Thyroid gland (tissue), 4 donors: ENCODE data around the gene PANX2. TPM values are rescaled to one million over a fixed set of nuclear protein-coding genes. Genes with fewer than 3 reads are reported as not detected.

ENCODE experiments used
- DNase-seq, 2 donors: peaks; one replicate each; pipeline ENCODE4 v3.0.0-alpha.2; 2019
- H3K27ac ChIP-seq, 3 donors: fragments of 200-600 bp; sonication (generic); 1 replicate in 2 of 3; 2 replicates in 1 of 3; pipeline ENCODE4 v1.5.1; 2016 to 2019; ENCODE audit warnings: mild to moderate bottlenecking in 1 of 3, moderate library complexity in 1 of 3
- H3K27me3 ChIP-seq: fragments of 200-600 bp; sonication (generic); one replicate; pipeline ENCODE4 v1.5.1; 2019
- H3K36me3 ChIP-seq, 2 donors: fragments of 200-600 bp; sonication (generic); one replicate each; pipeline ENCODE4 v1.5.1; 2016 to 2019
- H3K4me1 ChIP-seq, 2 donors: fragments of 200-600 bp; sonication (generic); one replicate each; pipeline ENCODE4 v1.5.1; 2017 to 2019
- H3K4me3 ChIP-seq, 3 donors: fragments of 200-600 bp; sonication (generic); replicated peaks in 1 of 3; 1 replicate in 2 of 3; 2 replicates in 1 of 3; pipeline ENCODE4 v1.5.1; 2016; ENCODE audit warnings: mild to moderate bottlenecking in 1 of 3
- H3K9me3 ChIP-seq: fragments of 200-600 bp; sonication (generic); one replicate; pipeline ENCODE4 v1.5.1; 2017
- POLR2A ChIP-seq, 2 donors: fragments of 450-650 bp; IDR thresholded peaks; one replicate each; pipeline ENCODE4 v1.6.1; 2017; ENCODE audit warnings: antibody characterized with exemption in 2 of 2, mild to moderate bottlenecking in 2 of 2, moderate library complexity in 1 of 2
- WGBS, 2 donors: methylation state at CpG; one replicate each; pipeline ENCODE4 v1.1.5; 2017; 5-methylcytosine and 5-hydroxymethylcytosine counted together
- intact Hi-C: fragments of 100-400 bp; cut with DNase I; formaldehyde crosslinking; loops from one replicate; pipeline ENCODE4 v1.15.1; 2023
- total RNA-seq, 4 donors: library from RNA; depleted of rRNA; stranded (reverse); fragments of >200 nt; gene quantifications; one replicate each; pipeline ENCODE4 v1.2.3, GENCODE V29; 2016
- TF ChIP-seq, protein P1 (sequence below), 6 experiments: fragments of 200-600 bp in 3 of 6; fragments of 450-650 bp in 3 of 6; sonication (generic) in 3 of 6; IDR thresholded peaks; one replicate each; pipeline ENCODE4 v1.5.1; 2016 to 2019; ENCODE audit warnings: antibody characterized with exemption in 6 of 6, mild to moderate bottlenecking in 2 of 6, inconsistent platforms in 1 of 6, moderate library complexity in 1 of 6

The PANX2 gene
- total RNA-seq, 4 donors from 2014 or later, result 9.0 to 12.1 (median 10.9) TPM

DNA sequence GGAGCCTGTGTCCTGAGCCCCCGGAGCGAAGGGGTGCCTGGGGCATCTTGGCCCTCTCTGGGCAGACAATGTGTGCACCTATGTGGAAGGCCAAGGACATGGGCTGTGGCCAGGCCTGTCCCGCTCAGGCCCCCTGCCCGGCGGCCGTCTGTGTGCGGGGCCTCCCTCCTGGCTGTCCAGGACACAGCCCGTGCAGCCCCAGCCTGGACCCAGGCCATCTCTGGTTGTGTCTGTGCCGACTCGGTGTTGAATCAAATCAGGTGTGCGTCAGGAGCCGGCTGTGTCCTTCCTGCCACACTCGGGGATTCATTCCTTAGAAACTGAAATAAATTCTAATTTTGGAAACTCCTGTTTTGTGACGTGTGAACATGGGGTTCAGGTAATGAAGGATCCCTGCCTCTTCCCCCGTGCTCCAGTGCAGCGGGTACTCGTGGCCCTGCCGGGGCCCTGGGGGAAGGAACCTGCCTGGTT, 28.8 kb downstream of the PANX2 start:
- intact Hi-C loops, result no loop called here
- 92 to 95% methylated on average over 12 to 13 of the region's 18 CpGs for WGBS, 2 donors
- DNase-seq, result no peak
- H3K27ac ChIP-seq, result no peak overlapping the region
- no peak for TF ChIP-seq POLR2A (IDR thresholded peaks at IDR 0.05)
- TF ChIP-seq, protein P1, sequence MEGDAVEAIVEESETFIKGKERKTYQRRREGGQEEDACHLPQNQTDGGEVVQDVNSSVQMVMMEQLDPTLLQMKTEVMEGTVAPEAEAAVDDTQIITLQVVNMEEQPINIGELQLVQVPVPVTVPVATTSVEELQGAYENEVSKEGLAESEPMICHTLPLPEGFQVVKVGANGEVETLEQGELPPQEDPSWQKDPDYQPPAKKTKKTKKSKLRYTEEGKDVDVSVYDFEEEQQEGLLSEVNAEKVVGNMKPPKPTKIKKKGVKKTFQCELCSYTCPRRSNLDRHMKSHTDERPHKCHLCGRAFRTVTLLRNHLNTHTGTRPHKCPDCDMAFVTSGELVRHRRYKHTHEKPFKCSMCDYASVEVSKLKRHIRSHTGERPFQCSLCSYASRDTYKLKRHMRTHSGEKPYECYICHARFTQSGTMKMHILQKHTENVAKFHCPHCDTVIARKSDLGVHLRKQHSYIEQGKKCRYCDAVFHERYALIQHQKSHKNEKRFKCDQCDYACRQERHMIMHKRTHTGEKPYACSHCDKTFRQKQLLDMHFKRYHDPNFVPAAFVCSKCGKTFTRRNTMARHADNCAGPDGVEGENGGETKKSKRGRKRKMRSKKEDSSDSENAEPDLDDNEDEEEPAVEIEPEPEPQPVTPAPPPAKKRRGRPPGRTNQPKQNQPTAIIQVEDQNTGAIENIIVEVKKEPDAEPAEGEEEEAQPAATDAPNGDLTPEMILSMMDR (IDR thresholded peaks at IDR 0.05), result no peak
- H3K4me3 ChIP-seq, result no peak overlapping the region
- peaks cover 20 to 28% of the 10 kb centered on the region in 2 donors for H3K36me3 ChIP-seq
- H3K9me3 ChIP-seq, result no peaks in the 10 kb centered on the region
- H3K4me1 ChIP-seq, result peaks cover 18 to 19% of the 10 kb centered on the region in 2 donors
- no peaks in the 10 kb centered on the region for H3K27me3 ChIP-seq

GRCh38 chr22:50199829-50200460, 29.4 kb downstream of the PANX2 start:
- WGBS, 2 donors, result 12 to 31% methylated on average over 16 to 28 of the region's 34 CpGs
- Histone ChIP-seq H3K9me3 (no peaks in the 10 kb centered on the region), H3K36me3 (peaks cover 14 to 21% of the 10 kb centered on the region in 2 donors), H3K27ac (peak overlapping the region in 2 of 3 donors; percentile 48 to 60), H3K4me1 (peaks cover 18 to 19% of the 10 kb centered on the region in 2 donors), H3K4me3 (peak overlapping the region; percentile 58 to 70 (median 58)), H3K27me3 (no peaks in the 10 kb centered on the region)
- intact Hi-C loops, result no loop called here
- TF ChIP-seq, protein P1 (IDR thresholded peaks at IDR 0.05), result no peak
- no peak for TF ChIP-seq POLR2A (IDR thresholded peaks at IDR 0.05)
- DNase-seq, result peak in 1 of 2 donors; percentile 16

- WGBS, 2 donors, result 0% methylated on average over 8 of the region's 105 CpGs; no CpG with 5 or more reads in 1 of the 2 donors
- Histone ChIP-seq H3K36me3 (peaks cover 12 to 19% of the 10 kb centered on the region in 2 donors), H3K27me3 (no peaks in the 10 kb centered on the region), H3K4me1 (peaks cover 18 to 19% of the 10 kb centered on the region in 2 donors), H3K27ac (peak within 1 kb of the TSS; percentile 26 to 60 (median 48)), H3K4me3 (peak within 1 kb of the TSS; percentile 58 to 70 (median 58)), H3K9me3 (no peaks in the 10 kb centered on the region)
- TF ChIP-seq POLR2A (IDR thresholded peaks at IDR 0.05), result peak; percentile 65 to 85
- TF ChIP-seq, protein P1 (IDR thresholded peaks at IDR 0.05), result peak in 1 of 6 experiments; percentile 2
- intact Hi-C loops, result no loop called here
- peak; percentile 90 to 91 for DNase-seq
Measured at GRCh38 chr22:50200461-50201190, 30.1 kb downstream of the PANX2 start, which contains the start of gene SELENOO. TSS of gene SELENOO (plus strand) at chr22:50201011. CDS start at chr22:50201037, 26 bp downstream.

- Histone ChIP-seq H3K36me3 (peaks cover 14 to 19% of the 10 kb centered on the region in 2 donors), H3K9me3 (no peaks in the 10 kb centered on the region), H3K4me3 (peak overlapping the region; percentile 29 to 70 (median 51)), H3K27ac (peak overlapping the region in 1 of 3 donors; percentile 60), H3K4me1 (peaks cover 18 to 19% of the 10 kb centered on the region in 2 donors), H3K27me3 (no peaks in the 10 kb centered on the region)
- peak; percentile 39 to 42 for DNase-seq
- intact Hi-C loops, result no loop called here
- WGBS, 2 donors, result 16 to 25% methylated on average over 13 to 19 of the region's 115 CpGs
- TF ChIP-seq, protein P1 (IDR thresholded peaks at IDR 0.05), result no peak
- no peak for TF ChIP-seq POLR2A (IDR thresholded peaks at IDR 0.05)
Measured at GRCh38 chr22:50201191-50202129, 30.9 kb downstream of the PANX2 start.
